ENCODE data around the gene ADGB. TPM values are rescaled to one million over a fixed set of nuclear protein-coding genes. Genes with fewer than 3 reads are reported as not detected.

Gene ADGB
- total RNA-seq, 1 experiment from 2014 or later, result not detected

DNA sequence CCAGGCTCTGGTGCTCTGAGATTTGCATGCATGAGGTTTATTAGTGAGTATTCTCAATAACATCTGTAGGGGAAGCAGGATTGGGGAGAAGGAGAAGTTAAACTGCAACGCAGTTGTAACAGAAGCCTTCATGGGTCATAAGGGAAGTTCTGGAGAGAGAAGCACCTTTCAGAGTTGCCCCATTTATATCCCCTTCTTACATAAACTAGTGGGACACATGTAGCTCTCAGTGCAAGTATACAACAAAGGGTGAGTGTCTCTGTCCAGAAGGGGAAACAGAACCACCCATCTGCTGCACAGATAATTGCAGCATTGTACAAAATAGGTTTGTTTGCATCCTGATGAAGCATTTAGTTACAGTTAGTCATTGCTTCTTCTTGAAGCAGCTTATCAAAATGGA is 4.3 kb upstream of the ADGB start:
- no TSS peak for BruUV-seq (replicated peaks)
- H3K27ac ChIP-seq (ENCODE audit: low read depth, low read length), result no peak overlapping the region
- no peak for DNase-seq (ENCODE audit: low read depth, low spot score)
- no peaks in the 10 kb centered on the region for H4K20me1 ChIP-seq (ENCODE audit: insufficient read depth)
- H3K9me3 ChIP-seq (ENCODE audit: control insufficient read depth in 1 of 2, insufficient read depth in 1 of 2, low read depth in 1 of 2, low read length in 2 of 2), result no peaks in the 10 kb centered on the region
- H3K27me3 ChIP-seq (ENCODE audit: insufficient read depth, low read length), result no peaks in the 10 kb centered on the region
- no peak overlapping the region for H3K4me2 ChIP-seq (ENCODE audit: low read length)
- intact Hi-C loops (cut with micrococcal nuclease), result no loop called here
- RAD21 ChIA-PET (ENCODE audit: low non-redundant PET in 1 of 2, low total read pairs in 2 of 2, uncharacterized antibody in 2 of 2, unreplicated experiment in 2 of 2), result no interaction called here
- ATAC-seq, result no peak
- H3K9ac ChIP-seq (ENCODE audit: low read length), result no peak overlapping the region
- no peak overlapping the region for H2AFZ ChIP-seq (ENCODE audit: low read depth, low read length, poor library complexity, severe bottlenecking)
- TF ChIP-seq, protein P1, sequence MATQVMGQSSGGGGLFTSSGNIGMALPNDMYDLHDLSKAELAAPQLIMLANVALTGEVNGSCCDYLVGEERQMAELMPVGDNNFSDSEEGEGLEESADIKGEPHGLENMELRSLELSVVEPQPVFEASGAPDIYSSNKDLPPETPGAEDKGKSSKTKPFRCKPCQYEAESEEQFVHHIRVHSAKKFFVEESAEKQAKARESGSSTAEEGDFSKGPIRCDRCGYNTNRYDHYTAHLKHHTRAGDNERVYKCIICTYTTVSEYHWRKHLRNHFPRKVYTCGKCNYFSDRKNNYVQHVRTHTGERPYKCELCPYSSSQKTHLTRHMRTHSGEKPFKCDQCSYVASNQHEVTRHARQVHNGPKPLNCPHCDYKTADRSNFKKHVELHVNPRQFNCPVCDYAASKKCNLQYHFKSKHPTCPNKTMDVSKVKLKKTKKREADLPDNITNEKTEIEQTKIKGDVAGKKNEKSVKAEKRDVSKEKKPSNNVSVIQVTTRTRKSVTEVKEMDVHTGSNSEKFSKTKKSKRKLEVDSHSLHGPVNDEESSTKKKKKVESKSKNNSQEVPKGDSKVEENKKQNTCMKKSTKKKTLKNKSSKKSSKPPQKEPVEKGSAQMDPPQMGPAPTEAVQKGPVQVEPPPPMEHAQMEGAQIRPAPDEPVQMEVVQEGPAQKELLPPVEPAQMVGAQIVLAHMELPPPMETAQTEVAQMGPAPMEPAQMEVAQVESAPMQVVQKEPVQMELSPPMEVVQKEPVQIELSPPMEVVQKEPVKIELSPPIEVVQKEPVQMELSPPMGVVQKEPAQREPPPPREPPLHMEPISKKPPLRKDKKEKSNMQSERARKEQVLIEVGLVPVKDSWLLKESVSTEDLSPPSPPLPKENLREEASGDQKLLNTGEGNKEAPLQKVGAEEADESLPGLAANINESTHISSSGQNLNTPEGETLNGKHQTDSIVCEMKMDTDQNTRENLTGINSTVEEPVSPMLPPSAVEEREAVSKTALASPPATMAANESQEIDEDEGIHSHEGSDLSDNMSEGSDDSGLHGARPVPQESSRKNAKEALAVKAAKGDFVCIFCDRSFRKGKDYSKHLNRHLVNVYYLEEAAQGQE (IDR thresholded peaks at IDR 0.05; ENCODE audit: low read depth), result no peak
- TF ChIP-seq CBX3 (IDR thresholded peaks at IDR 0.05; ENCODE audit: low read depth), result no peak
- no peak for TF ChIP-seq ELF1 (IDR thresholded peaks at IDR 0.05; ENCODE audit: borderline replicate concordance, low read depth)
- TF ChIP-seq, protein P2, sequence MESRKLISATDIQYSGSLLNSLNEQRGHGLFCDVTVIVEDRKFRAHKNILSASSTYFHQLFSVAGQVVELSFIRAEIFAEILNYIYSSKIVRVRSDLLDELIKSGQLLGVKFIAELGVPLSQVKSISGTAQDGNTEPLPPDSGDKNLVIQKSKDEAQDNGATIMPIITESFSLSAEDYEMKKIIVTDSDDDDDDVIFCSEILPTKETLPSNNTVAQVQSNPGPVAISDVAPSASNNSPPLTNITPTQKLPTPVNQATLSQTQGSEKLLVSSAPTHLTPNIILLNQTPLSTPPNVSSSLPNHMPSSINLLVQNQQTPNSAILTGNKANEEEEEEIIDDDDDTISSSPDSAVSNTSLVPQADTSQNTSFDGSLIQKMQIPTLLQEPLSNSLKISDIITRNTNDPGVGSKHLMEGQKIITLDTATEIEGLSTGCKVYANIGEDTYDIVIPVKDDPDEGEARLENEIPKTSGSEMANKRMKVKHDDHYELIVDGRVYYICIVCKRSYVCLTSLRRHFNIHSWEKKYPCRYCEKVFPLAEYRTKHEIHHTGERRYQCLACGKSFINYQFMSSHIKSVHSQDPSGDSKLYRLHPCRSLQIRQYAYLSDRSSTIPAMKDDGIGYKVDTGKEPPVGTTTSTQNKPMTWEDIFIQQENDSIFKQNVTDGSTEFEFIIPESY (IDR thresholded peaks at IDR 0.05; ENCODE audit: extremely low read depth, insufficient replicate concordance, low read length), result no peak
- no peak for TF ChIP-seq EZH2 (IDR thresholded peaks at IDR 0.05)
- TF ChIP-seq, protein P3, sequence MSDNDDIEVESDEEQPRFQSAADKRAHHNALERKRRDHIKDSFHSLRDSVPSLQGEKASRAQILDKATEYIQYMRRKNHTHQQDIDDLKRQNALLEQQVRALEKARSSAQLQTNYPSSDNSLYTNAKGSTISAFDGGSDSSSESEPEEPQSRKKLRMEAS (IDR thresholded peaks at IDR 0.05), result no peak
- no peak for TF ChIP-seq ZFX (IDR thresholded peaks at IDR 0.05)
- TF ChIP-seq TCF7L2 (IDR thresholded peaks at IDR 0.05; ENCODE audit: borderline replicate concordance, extremely low read depth, insufficient read depth, insufficient read length), result no peak
- TF ChIP-seq, protein P4, sequence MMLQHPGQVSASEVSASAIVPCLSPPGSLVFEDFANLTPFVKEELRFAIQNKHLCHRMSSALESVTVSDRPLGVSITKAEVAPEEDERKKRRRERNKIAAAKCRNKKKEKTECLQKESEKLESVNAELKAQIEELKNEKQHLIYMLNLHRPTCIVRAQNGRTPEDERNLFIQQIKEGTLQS (IDR thresholded peaks at IDR 0.05), result no peak
- TF ChIP-seq FOSL1 (IDR thresholded peaks at IDR 0.05; ENCODE audit: low read depth), result no peak
- TF ChIP-seq, protein P5, sequence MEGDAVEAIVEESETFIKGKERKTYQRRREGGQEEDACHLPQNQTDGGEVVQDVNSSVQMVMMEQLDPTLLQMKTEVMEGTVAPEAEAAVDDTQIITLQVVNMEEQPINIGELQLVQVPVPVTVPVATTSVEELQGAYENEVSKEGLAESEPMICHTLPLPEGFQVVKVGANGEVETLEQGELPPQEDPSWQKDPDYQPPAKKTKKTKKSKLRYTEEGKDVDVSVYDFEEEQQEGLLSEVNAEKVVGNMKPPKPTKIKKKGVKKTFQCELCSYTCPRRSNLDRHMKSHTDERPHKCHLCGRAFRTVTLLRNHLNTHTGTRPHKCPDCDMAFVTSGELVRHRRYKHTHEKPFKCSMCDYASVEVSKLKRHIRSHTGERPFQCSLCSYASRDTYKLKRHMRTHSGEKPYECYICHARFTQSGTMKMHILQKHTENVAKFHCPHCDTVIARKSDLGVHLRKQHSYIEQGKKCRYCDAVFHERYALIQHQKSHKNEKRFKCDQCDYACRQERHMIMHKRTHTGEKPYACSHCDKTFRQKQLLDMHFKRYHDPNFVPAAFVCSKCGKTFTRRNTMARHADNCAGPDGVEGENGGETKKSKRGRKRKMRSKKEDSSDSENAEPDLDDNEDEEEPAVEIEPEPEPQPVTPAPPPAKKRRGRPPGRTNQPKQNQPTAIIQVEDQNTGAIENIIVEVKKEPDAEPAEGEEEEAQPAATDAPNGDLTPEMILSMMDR (IDR thresholded peaks at IDR 0.05 in 2 of 3, conservative IDR thresholded peaks at IDR 0.05 in 1 of 3; ENCODE audit: borderline replicate concordance in 1 of 3, insufficient read depth in 1 of 3, low read depth in 2 of 3, low read length in 2 of 3), result no peak
- TF ChIP-seq EZH2phosphoT487 (IDR thresholded peaks at IDR 0.05; ENCODE audit: borderline replicate concordance), result no peak
- H3K4me3 ChIP-seq (replicated peaks in 1 of 2; ENCODE audit: low read depth in 1 of 2, low read length in 2 of 2), result no peak overlapping the region
- H3K9me2 ChIP-seq (ENCODE audit: insufficient read depth), result no peaks in the 10 kb centered on the region
- CTCF ChIA-PET, result no interaction called here
- no peaks in the 10 kb centered on the region for H3K36me3 ChIP-seq (ENCODE audit: control insufficient read depth in 1 of 2, insufficient read depth in 2 of 2, low read length in 2 of 2)
- POLR2A ChIA-PET, result no interaction called here
- H3K79me2 ChIP-seq (ENCODE audit: insufficient read depth, low read length), result no peaks in the 10 kb centered on the region
- H3K4me1 ChIP-seq (ENCODE audit: control insufficient read depth in 1 of 2, insufficient read depth in 2 of 2, low read length in 2 of 2), result no peaks in the 10 kb centered on the region

Data from HCT116 (cell line).